D721Med (cell line): ENCODE results near the gene CCDC27.

Experiments
- DNase-seq: peaks from one replicate; pipeline ENCODE4 v3.0.0; 2011; ENCODE audit warnings: low spot score; ENCODE audit not compliant: insufficient read length
- FAIRE-seq: peaks from 2 replicates; lab custom pipeline; 2011; peaks lifted over from hg19 to GRCh38; lab: Jason Lieb, UNC
- TF ChIP-seq, protein P1 (sequence below): IDR thresholded peaks from 2 replicates; pipeline ENCODE4 v1.5.1; 2012; ENCODE audit warnings: mild to moderate bottlenecking, control low read depth; ENCODE audit not compliant: insufficient read depth; ENCODE audit errors: missing control alignments

The CCDC27 gene

DNA sequence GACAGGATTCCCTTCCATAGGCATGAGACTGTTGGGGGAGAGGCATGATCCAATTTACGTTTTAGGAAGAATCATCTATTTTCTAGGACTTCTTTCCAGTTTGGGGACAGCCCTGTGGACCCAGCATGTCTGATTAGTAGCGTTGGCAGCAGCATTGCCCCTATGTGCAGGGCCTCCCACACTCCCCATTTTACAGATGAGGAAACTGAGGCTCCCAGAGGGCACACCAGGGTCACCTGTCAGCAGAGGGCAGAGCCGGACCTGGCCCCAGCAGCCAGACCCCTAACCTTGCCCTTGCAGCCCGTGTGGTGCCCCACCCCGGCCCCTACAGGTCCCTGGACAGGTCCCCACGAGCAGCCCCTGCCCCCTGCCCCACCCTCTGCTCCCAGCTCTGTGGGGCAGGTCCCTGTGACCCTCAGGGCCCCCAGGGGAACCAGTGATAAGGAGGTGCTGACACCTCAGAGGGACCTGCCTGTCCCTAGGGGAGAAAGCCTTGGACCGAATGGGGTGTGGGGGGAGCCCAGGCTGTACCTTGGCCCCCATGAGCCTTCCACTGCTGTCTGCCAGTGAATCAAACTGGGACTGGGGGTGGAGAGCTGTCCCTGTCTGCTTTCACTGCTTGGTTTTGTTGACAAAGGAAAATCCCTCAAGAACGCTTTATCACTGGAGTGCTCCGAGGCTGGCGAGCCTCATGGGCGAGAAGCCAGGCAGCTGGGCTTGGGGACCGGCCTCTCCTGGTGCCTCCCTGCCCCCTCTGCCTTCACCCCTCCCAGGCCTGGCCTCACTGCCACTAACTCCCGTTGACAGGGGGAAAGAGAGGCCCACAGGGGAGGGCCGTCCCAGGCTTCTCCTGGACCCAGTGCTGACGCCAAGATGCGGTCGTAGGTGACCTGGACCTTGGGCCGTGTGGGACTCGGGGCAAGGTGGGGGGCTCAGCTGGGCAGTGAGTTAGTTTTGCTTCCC, 39.4 kb upstream of the CCDC27 start:
- no peak for DNase-seq
- FAIRE-seq: no peak
- TF ChIP-seq, protein P1, sequence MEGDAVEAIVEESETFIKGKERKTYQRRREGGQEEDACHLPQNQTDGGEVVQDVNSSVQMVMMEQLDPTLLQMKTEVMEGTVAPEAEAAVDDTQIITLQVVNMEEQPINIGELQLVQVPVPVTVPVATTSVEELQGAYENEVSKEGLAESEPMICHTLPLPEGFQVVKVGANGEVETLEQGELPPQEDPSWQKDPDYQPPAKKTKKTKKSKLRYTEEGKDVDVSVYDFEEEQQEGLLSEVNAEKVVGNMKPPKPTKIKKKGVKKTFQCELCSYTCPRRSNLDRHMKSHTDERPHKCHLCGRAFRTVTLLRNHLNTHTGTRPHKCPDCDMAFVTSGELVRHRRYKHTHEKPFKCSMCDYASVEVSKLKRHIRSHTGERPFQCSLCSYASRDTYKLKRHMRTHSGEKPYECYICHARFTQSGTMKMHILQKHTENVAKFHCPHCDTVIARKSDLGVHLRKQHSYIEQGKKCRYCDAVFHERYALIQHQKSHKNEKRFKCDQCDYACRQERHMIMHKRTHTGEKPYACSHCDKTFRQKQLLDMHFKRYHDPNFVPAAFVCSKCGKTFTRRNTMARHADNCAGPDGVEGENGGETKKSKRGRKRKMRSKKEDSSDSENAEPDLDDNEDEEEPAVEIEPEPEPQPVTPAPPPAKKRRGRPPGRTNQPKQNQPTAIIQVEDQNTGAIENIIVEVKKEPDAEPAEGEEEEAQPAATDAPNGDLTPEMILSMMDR: no peak

DNA sequence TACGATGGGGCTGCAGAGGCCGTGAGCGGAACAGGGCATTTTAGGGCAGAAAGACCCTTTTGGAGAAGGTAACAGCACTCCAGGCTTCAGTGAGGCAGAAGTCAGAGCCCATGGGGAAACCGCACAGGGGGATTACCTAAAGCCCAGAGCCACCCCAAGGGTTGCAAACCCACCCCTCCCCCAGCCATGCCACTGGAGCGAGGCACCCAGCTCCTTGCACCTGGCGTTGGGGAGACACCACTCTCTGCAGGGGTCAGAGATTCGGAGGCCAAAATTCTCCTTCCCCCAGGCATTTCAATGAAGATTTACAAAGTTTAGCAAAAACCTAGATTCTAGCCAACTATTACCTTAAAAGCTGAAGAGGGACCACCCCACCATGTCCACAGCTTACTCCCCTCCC, 38.4 kb upstream of the CCDC27 start:
- TF ChIP-seq, protein P1: no peak
- FAIRE-seq: no peak
- no peak for DNase-seq

DNA sequence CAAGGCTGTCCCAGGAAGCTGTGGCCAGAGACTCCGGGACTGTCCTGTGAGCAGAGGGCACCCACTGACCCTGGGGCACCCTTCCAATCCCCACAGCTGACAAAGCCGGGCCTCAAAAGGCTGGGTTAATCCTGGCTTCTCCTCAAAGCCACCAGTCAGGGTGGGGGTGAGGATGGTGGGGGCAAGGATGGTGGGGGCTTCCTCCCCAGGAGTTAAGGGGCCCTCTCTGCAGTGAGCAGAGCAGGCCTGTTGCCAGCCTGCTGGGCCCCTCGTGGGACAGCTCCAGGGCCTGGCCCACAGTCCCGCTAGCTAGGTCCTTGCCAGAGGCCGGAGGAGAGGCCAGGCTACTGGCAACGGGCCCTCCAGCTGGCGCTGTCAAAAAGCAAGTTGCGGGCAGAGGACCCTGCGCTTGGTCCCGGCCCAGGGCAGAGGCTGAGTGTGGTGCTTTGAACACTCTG, 37.9 kb upstream of the CCDC27 start:
- TF ChIP-seq, protein P1: no peak
- DNase-seq (no peak), FAIRE-seq (no peak)

DNA sequence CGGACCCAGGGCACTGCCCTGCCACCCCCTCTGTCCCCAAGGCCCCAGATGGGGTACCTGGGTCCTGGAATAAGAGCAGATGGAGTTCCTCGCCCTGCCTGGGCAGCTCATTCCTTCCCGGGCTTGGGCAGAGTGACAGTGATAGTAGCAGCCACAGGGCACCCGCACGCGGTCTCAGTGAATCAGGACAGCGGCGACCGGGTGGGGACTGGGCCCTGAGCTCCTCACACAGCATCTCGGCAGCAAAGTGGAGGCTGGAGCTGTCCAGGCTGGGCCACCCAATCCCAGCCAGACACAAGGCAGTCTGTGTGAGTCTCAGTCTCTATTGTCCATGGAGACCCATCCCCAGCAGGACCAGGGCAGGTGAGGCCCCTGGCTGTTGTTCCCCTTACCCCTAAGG, 37.4 kb upstream of the CCDC27 start:
- FAIRE-seq (no peak), DNase-seq (no peak)
- TF ChIP-seq, protein P1: no peak

DNA sequence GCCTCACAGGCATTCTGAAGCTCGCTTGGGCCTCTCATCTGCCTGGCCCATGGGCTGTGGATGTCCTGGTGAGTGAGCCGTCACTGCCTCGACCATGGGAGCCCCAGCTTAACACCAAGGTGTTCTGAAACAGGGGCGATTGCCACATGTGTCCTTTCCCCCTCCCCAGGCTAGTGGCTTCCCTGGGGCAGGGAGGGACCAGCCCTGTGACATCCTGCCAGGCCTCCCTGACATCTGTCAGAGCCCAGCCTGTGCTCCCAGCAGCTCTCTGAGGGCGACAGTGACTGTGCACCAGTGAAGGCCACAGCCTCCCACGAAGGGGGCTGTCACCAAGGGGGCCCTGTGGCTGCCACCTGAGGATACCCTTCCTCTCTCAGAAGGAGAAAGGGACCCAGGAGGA, 35.9 kb upstream of the CCDC27 start:
- DNase-seq (no peak), FAIRE-seq (no peak)
- TF ChIP-seq, protein P1: no peak

DNA sequence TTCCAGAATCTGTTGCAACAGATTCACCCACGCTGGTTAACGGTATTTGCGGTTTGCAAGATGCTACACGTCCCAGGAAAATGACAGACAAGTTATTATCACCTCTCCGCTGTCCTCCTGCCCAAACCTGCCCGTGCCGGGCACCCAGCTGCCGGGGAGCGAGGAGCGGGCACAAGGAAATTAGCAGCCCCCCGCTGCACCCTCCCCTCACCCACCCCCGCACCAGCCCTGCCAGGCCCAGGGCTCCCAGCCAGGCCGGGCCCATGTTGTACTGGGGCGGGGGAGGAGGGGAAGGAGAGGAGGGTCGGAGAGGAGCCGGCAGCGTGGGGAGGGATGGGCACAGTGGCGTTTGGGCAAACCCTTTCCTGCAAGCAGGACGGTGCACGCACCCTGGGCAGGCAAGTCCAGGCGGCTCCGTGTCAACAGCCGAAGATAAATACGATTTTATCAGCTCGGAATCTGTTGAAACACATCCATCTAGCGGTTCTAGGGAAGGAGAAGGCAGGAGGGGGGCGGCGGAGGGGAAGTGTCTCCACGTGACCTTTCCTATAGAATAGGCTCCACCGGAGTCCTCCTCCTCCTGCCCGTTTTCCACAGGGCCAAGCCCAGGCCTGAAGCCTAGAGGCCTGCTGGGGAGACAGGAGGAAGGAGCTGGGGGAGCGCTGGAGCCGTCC, 35.1 kb upstream of the CCDC27 start:
- TF ChIP-seq, protein P1: no peak
- no peak for FAIRE-seq
- DNase-seq: no peak
